Mammary epithelial cell (primary cell): ENCODE results near the gene SYNJ2.

Experiments used
- EZH2 ChIP-seq: IDR thresholded peaks from 2 replicates; pipeline ENCODE4 v1.6.1; 2012; ENCODE audit warnings: low read length, inconsistent platforms, borderline replicate concordance
- TF ChIP-seq, protein P1 (sequence below), 2 donors: IDR thresholded peaks in 1 of 2; conservative IDR thresholded peaks in 1 of 2; 2 replicates each; pipeline ENCODE4 v1.5.1; 2011 to 2012; ENCODE audit warnings: inconsistent platforms in 2 of 2, low read length in 2 of 2, mild to moderate bottlenecking in 2 of 2, control low read depth in 1 of 2, low read depth in 1 of 2; ENCODE audit not compliant: insufficient read depth in 1 of 2; ENCODE audit errors: extremely low read depth in 1 of 2

- TF ChIP-seq, protein P1, sequence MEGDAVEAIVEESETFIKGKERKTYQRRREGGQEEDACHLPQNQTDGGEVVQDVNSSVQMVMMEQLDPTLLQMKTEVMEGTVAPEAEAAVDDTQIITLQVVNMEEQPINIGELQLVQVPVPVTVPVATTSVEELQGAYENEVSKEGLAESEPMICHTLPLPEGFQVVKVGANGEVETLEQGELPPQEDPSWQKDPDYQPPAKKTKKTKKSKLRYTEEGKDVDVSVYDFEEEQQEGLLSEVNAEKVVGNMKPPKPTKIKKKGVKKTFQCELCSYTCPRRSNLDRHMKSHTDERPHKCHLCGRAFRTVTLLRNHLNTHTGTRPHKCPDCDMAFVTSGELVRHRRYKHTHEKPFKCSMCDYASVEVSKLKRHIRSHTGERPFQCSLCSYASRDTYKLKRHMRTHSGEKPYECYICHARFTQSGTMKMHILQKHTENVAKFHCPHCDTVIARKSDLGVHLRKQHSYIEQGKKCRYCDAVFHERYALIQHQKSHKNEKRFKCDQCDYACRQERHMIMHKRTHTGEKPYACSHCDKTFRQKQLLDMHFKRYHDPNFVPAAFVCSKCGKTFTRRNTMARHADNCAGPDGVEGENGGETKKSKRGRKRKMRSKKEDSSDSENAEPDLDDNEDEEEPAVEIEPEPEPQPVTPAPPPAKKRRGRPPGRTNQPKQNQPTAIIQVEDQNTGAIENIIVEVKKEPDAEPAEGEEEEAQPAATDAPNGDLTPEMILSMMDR (conservative IDR thresholded peaks at IDR 0.05 in 1 of 2, IDR thresholded peaks at IDR 0.05 in 1 of 2; ENCODE audit: extremely low read depth in 1 of 2, insufficient read depth in 1 of 2, low read depth in 1 of 2, low read length in 2 of 2), result no peak
- TF ChIP-seq EZH2, result no peak
These were observed 5.1 kb upstream of the SYNJ2 start for GRCh38 chr6:157976345-157977175.
